ENCODE results near the gene FBXL16.

GRCh38 chr16:674214-674881 lies 31.3 kb downstream of the FBXL16 start:
- TF ChIP-seq CEBPB (IDR thresholded peaks at IDR 0.05; ENCODE audit: borderline replicate concordance, low read depth, low read length) (no peak), POLR2AphosphoS2 (IDR thresholded peaks at IDR 0.05; ENCODE audit: low read depth, low read length) (no peak), RELA (CRISPR knock-in tag; IDR thresholded peaks at IDR 0.05) (no peak), CTCF (CRISPR knock-in tag; IDR thresholded peaks at IDR 0.05) (no peak), FLYWCH1 (CRISPR knock-in tag; IDR thresholded peaks at IDR 0.05) (no peak)
